GM23248 (cell line): Measurements from ENCODE around the gene BNIP3.
"Not testable (repeated sequence)": the region's sequence is repeated elsewhere in the genome, so short reads cannot be mapped to it uniquely, and the experiment has no call there.

Experiments used
- EZH2 ChIP-seq: fragments of 200-600 bp; sonication (generic); IDR thresholded peaks from 2 replicates; pipeline ENCODE4 v1.6.1; 2018; ENCODE audit warnings: antibody characterized with exemption, mild to moderate bottlenecking; ENCODE audit not compliant: insufficient read depth, poor library complexity, severe bottlenecking
- EZH2phosphoT487 ChIP-seq: fragments of 200-600 bp; sonication (generic); IDR thresholded peaks from 2 replicates; pipeline ENCODE4 v1.6.1; 2018; ENCODE audit warnings: antibody characterized with exemption, moderate library complexity, mild to moderate bottlenecking, low read depth; ENCODE audit not compliant: insufficient read depth

DNA sequence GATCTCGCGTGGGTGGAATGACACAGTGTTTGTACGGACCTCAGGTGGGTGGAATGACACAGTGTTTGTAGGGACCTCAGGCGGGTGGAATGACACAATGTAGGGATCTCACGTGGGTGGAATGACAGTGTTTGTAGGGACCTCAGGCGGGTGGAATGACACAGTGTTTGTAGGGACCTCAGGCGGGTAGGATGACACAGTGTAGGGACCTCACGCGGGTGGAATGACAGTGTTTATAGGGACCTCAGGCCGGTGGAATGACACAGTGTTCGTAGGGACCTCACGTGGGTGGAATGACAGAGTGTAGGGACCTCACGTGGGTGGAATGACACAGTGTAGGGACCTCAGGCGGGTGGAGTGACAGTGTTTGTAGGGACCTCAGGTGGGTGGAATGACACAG lies 62.3 kb downstream of the BNIP3 start:
- not testable (repeated sequence) for TF ChIP-seq EZH2phosphoT487, EZH2
